Measurements from ENCODE around the gene ATP6V1C2. TPM values are rescaled to one million over a fixed set of nuclear protein-coding genes. Genes with fewer than 3 reads are reported as not detected.

ATP6V1C2 gene
- total RNA-seq, 2 donors from 2014 or later: 0.12 to 0.44 TPM

GRCh38 chr2:10774394-10774793 lies 53.0 kb downstream of the ATP6V1C2 start:
- DNase-seq (ENCODE audit: low spot score): no peak

GRCh38 chr2:10775021-10775780 lies 53.8 kb downstream of the ATP6V1C2 start:
- Histone ChIP-seq H3K27me3 (no peaks in the 10 kb centered on the region), H3K36me3 (peaks cover 15% of the 10 kb centered on the region), H3K9me3 (no peaks in the 10 kb centered on the region), H3K27ac (no peak overlapping the region), H3K4me3 (no peak overlapping the region), H3K4me1 (peaks cover 0 to 17% of the 10 kb centered on the region in 2 donors)
- TF ChIP-seq CTCF (IDR thresholded peaks at IDR 0.05): no peak
- no peak for DNase-seq (ENCODE audit: low spot score)

More at GRCh38 chr2:10774394-10774793, 53.0 kb downstream of the ATP6V1C2 start:
- Histone ChIP-seq H3K36me3 (peaks cover 9% of the 10 kb centered on the region), H3K4me3 (no peak overlapping the region), H3K4me1 (peaks cover 0 to 17% of the 10 kb centered on the region in 2 donors), H3K9me3 (no peaks in the 10 kb centered on the region), H3K27ac (peak overlapping the region; percentile 18 to 64), H3K27me3 (no peaks in the 10 kb centered on the region)
- no peak for TF ChIP-seq CTCF (IDR thresholded peaks at IDR 0.05)

GRCh38 chr2:10775831-10776230 lies 54.4 kb downstream of the ATP6V1C2 start:
- Histone ChIP-seq H3K4me3 (no peak overlapping the region), H3K4me1 (peaks cover 0 to 17% of the 10 kb centered on the region in 2 donors), H3K36me3 (peaks cover 21% of the 10 kb centered on the region), H3K27me3 (no peaks in the 10 kb centered on the region), H3K27ac (no peak overlapping the region), H3K9me3 (no peaks in the 10 kb centered on the region)
- DNase-seq (ENCODE audit: low spot score): no peak
- no peak for TF ChIP-seq CTCF (IDR thresholded peaks at IDR 0.05)

GRCh38 chr2:10776231-10776977 lies 55.0 kb downstream of the ATP6V1C2 start:
- H3K27me3 ChIP-seq: no peaks in the 10 kb centered on the region
- H3K9me3 ChIP-seq: no peaks in the 10 kb centered on the region
- H3K27ac ChIP-seq: no peak overlapping the region
- H3K4me3 ChIP-seq: no peak overlapping the region
- TF ChIP-seq CTCF (IDR thresholded peaks at IDR 0.05): no peak
- no peak for DNase-seq (ENCODE audit: low spot score)
- H3K36me3 ChIP-seq: peaks cover 27% of the 10 kb centered on the region
- H3K4me1 ChIP-seq: peaks cover 0 to 17% of the 10 kb centered on the region in 2 donors

- Histone ChIP-seq H3K9me3 (no peaks in the 10 kb centered on the region), H3K4me1 (peaks cover 0 to 17% of the 10 kb centered on the region in 2 donors), H3K36me3 (peaks cover 36% of the 10 kb centered on the region), H3K27me3 (no peaks in the 10 kb centered on the region), H3K27ac (no peak overlapping the region), H3K4me3 (no peak overlapping the region)
- TF ChIP-seq CTCF (IDR thresholded peaks at IDR 0.05): no peak
- DNase-seq (ENCODE audit: low spot score): no peak
Measured at GRCh38 chr2:10777111-10777841, 55.8 kb downstream of the ATP6V1C2 start.
